GM20000 (cell line): ENCODE results near the gene HSD17B14.
"Not testable (repeated sequence)": the region's sequence is repeated elsewhere in the genome, so short reads cannot be mapped to it uniquely, and the experiment has no call there.

Experiments
- DNase-seq: peaks from one replicate; pipeline ENCODE4 v3.0.0; 2012; ENCODE audit warnings: low spot score
- CTCF ChIP-seq: IDR thresholded peaks from 2 replicates; pipeline ENCODE4 v1.5.1; 2012; ENCODE audit warnings: mild to moderate bottlenecking, control low read depth; ENCODE audit errors: extremely low read depth, missing control alignments

Gene HSD17B14

GRCh38 chr19:48859711-48860572, 23.7 kb upstream of the HSD17B14 start:
- no peak for TF ChIP-seq CTCF
- DNase-seq, result peak; percentile 54

- TF ChIP-seq CTCF, result no peak
- DNase-seq, result peak; percentile 78
Observed at GRCh38 chr19:48858984-48859710, 22.9 kb upstream of the HSD17B14 start.

DNA sequence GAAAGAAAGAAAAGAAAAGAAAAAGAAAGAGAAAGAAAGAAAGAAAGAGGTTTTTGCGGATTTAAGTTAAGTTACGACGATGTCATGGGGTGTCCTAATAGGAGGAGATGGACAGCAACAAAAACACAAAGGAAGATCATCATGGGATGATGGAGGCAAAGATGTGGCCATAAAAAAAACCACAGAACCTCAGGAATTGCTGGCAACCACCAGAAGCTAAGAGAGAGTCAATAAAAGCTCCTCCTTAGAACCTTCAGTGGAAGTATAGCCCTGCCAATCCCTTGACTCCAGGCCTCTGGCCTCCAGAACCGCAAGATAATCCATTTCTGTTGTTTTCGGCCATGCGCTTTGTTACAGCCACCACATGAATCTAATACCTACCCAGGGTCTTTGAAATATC, 20.6 kb upstream of the HSD17B14 start:
- no peak for TF ChIP-seq CTCF
- no peak for DNase-seq

GRCh38 chr19:48854103-48854502, 17.8 kb upstream of the HSD17B14 start:
- DNase-seq, result no peak
- TF ChIP-seq CTCF, result no peak

GRCh38 chr19:48853483-48853882, 17.2 kb upstream of the HSD17B14 start:
- TF ChIP-seq CTCF, result no peak
- no peak for DNase-seq

DNA sequence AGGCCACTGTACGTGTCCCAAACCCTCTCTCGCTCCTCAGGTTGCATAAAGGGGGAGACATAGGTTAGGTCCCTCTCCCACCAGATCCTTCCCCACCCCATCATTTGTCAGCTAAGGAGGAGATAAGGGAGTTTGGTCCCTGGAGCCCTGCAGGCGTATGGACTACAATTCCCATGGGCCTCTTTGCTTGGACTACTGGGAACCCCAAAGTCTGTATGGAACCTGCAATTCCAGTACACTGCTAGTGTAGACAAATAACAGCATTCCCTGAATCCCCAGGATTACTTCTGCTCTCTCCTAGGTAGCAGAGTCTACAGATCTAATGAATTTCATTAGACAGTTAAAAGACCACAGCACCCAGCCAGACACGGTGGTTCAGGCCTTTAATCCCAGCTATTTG, 16.0 kb upstream of the HSD17B14 start:
- DNase-seq, result no peak
- no peak for TF ChIP-seq CTCF

GRCh38 chr19:48846659-48847058, 10.4 kb upstream of the HSD17B14 start:
- not testable (repeated sequence) for DNase-seq
